ENCODE results near the gene TMED8.
"Not testable (repeated sequence)": the region's sequence is repeated elsewhere in the genome, so short reads cannot be mapped to it uniquely, and the experiment has no call there.

The TMED8 gene

GRCh38 chr14:77338302-77338701, 38.6 kb downstream of the TMED8 start:
- no peaks in the 10 kb centered on the region for H3K27me3 ChIP-seq (ENCODE audit: insufficient read depth, low read depth, severe bottlenecking)
- peaks cover 23% of the 10 kb centered on the region for H3K36me3 ChIP-seq
- TF ChIP-seq CTCF (IDR thresholded peaks at IDR 0.05; ENCODE audit: low read depth, low read length), result no peak
- H3K9me3 ChIP-seq (ENCODE audit: severe bottlenecking), result no peaks in the 10 kb centered on the region
- H3K4me3 ChIP-seq (ENCODE audit: low read depth, low read length), result no peak overlapping the region
- no peak overlapping the region for H3K27ac ChIP-seq
- DNase-seq, result no peak

- Histone ChIP-seq H3K27ac (no peak overlapping the region), H3K4me3 (ENCODE audit: low read depth, low read length) (no peak overlapping the region), H3K9me3 (ENCODE audit: severe bottlenecking) (no peaks in the 10 kb centered on the region), H3K36me3 (peaks cover 19% of the 10 kb centered on the region), H3K27me3 (ENCODE audit: insufficient read depth, low read depth, severe bottlenecking) (no peaks in the 10 kb centered on the region)
- no peak for DNase-seq
- TF ChIP-seq CTCF (IDR thresholded peaks at IDR 0.05; ENCODE audit: low read depth, low read length), result no peak
Observed at GRCh38 chr14:77337880-77338279, 39.0 kb downstream of the TMED8 start.

GRCh38 chr14:77337255-77337654, 39.6 kb downstream of the TMED8 start:
- H3K27ac ChIP-seq; H3K9me3 ChIP-seq (ENCODE audit: severe bottlenecking); H3K4me3 ChIP-seq (ENCODE audit: low read depth, low read length); H3K27me3 ChIP-seq (ENCODE audit: insufficient read depth, low read depth, severe bottlenecking); DNase-seq: not testable (repeated sequence)
- peaks cover 13% of the 10 kb centered on the region for H3K36me3 ChIP-seq

- TF ChIP-seq CTCF (IDR thresholded peaks at IDR 0.05; ENCODE audit: low read depth, low read length), result no peak
- Histone ChIP-seq H3K4me3 (ENCODE audit: low read depth, low read length) (no peak overlapping the region), H3K27me3 (ENCODE audit: insufficient read depth, low read depth, severe bottlenecking) (no peaks in the 10 kb centered on the region), H3K27ac (no peak overlapping the region), H3K36me3 (no peaks in the 10 kb centered on the region; the same call in 1 of the 2 replicates), H3K9me3 (ENCODE audit: severe bottlenecking) (no peaks in the 10 kb centered on the region)
- no peak for DNase-seq
Observed at GRCh38 chr14:77335576-77335975, 41.3 kb downstream of the TMED8 start.

GRCh38 chr14:77329872-77330271, 47.0 kb downstream of the TMED8 start:
- no peak overlapping the region for H3K4me3 ChIP-seq (ENCODE audit: low read depth, low read length)
- no peaks in the 10 kb centered on the region for H3K27me3 ChIP-seq (ENCODE audit: insufficient read depth, low read depth, severe bottlenecking)
- no peaks in the 10 kb centered on the region for H3K9me3 ChIP-seq (ENCODE audit: severe bottlenecking)
- no peak overlapping the region for H3K27ac ChIP-seq
- no peaks in the 10 kb centered on the region for H3K36me3 ChIP-seq
- TF ChIP-seq CTCF (IDR thresholded peaks at IDR 0.05; ENCODE audit: low read depth, low read length), result no peak
- DNase-seq, result no peak

- peak; percentile 74 for DNase-seq
- H3K27ac ChIP-seq, result peak overlapping the region; percentile 52
- no peak for TF ChIP-seq CTCF (IDR thresholded peaks at IDR 0.05; ENCODE audit: low read depth, low read length)
- H3K36me3 ChIP-seq, result no peaks in the 10 kb centered on the region
- no peaks in the 10 kb centered on the region for H3K27me3 ChIP-seq (ENCODE audit: insufficient read depth, low read depth, severe bottlenecking)
- no peak overlapping the region for H3K4me3 ChIP-seq (ENCODE audit: low read depth, low read length)
- no peaks in the 10 kb centered on the region for H3K9me3 ChIP-seq (ENCODE audit: severe bottlenecking)
Observed at GRCh38 chr14:77327111-77327510, 49.8 kb downstream of the TMED8 start.
